Stimulated activated CD4-positive, alpha-beta T cell treated with anti-CD3 and anti-CD28 coated beads, Interleukin-2, amount 100 ng/mL, for 48 hours (primary cell): Measurements from ENCODE around the gene C5AR1.
"Not testable (repeated sequence)": the region's sequence is repeated elsewhere in the genome, so short reads cannot be mapped to it uniquely, and the experiment has no call there.

ENCODE experiments used
- DNase-seq, 2 donors: peaks; one replicate each; pipeline ENCODE4 v3.0.0-alpha.2; 2020

The C5AR1 gene

DNA sequence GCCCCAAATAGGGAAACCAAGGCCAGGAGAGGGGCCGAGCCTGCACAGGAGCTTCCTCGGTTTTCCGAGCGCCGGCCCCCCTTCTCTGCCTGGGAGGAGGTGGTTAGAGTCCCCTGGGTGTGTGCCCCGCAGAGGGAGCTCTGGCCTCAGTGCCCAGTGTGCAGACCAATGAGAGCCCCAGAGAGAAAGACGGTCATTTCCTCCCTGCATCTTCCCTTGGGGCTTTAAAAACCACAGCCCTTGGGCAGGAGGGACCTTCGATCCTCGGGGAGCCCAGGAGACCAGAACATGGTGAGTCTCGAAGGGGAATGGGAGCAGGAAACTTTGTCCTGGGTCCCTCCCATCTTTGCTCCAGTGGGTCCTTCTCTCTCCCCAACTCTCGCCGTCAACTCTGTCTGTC lies at the start of gene C5AR1:
Gene C5AR1, plus strand, starts transcription at position 254 of the 400 bp plus-strand sequence. Its CDS starts 35 bp downstream, at position 289.
- no peak for DNase-seq

DNA sequence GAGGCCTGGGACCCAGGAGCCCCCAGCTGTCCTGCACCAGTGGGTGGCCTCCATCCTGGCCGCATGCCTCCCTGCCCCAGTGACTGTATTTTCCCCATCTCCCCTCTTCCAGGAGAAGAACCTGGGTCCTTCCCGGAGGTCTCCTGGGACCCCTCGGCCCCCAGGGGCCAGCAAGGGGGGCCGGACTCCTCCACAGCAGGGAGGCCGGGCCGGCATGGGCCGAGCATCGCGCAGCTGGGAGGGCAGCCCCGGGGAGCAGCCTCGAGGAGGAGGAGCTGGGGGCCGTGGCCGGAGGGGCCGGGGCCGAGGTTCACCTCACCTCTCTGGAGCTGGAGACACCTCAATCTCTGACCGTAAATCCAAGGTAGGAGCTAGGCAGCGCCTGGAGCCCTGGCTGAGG lies 49.2 kb upstream of the C5AR1 start:
- DNase-seq = no peak

DNA sequence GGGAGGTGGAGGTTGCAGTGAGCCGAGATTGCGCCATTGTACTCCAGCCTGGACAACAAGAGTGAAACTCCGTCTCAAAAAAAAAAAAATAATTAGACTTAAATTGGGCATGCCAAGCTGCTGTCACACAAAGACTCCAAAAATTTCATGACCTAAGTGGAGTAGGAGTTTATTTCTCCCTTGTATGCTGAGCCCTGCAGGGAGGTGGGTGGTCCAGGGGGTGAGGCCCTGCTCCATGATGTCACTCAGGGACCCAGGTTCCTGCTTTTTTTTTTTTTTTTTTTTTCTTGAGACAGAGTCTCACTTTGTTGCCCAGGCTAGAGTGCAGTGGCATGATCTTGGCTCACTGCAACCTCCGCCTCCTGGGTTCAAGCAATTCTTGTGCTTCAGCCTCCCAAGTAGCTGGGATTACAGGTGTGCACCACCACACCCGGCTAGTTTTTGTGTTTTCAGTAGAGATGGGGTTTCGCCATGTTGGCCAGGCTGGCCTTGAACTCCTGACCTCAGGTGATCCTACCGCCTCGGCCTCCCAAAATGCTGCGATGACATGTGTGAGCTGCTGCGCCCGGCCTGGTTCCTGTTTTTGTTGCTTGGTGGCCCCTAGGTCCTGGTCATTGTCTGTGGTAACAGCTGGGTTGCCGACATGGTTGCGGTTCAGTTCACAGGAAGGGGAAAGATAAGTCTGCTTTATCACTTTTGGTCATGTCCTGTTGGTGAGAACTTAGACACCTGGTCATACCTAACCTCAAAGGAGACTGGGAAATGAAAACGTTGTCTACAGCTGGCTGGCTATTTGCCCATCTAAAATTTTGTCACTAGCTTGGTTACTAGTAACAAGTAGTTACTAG lies 47.5 kb upstream of the C5AR1 start:
- DNase-seq = not testable (repeated sequence)

- no peak for DNase-seq
These were observed 45.0 kb upstream of the C5AR1 start for GRCh38 chr19:47264629-47265028.

DNA sequence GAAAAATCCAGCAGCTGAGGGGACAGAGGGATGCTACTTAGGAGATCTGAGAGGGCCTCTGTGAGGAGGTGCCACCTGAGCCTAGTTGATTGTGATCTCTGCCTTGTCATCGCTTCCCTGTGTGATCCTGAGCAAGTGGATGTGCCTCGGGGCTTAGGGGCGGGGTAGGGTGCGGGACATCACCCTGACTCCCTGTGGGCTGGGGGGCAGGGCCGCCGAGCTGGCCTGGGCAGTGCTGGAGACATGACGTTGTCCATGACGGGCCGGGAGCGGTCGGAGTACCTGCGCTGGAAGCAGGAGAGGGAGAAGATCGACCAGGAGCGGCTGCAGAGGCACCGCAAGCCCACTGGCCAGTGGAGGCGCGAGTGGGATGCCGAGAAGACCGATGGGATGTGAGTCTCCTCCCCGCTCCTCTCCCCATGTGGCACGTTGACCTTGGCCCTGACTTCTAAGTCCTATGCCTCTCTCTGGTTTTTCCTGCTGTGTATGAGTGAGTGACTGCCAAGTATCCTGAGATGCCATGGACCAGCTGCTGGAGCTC lies 43.2 kb upstream of the C5AR1 start:
- no peak for DNase-seq

GRCh38 chr19:47267350-47267759 lies 42.3 kb upstream of the C5AR1 start:
- DNase-seq = no peak

DNA sequence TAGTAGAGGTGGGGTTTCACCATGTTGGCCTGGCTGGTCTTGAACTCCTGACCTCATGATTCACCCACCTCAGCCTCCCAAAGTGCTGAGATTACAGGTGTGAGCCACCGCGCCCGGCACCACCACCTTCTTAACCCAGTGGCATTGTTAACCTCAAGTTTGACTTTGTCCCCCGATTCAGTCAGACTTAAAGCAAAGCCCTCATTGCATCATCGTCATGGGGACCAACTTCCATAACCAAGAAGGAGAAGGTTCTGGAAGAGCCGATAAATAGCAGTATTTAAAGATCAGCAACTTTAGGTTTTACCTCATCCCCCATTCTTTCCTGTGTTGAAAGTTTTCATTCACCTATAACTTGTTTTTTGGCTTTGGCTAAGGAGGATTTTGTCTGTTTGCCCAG lies 41.6 kb upstream of the C5AR1 start:
- DNase-seq = no peak

GRCh38 chr19:47269596-47269995 lies 40.1 kb upstream of the C5AR1 start:
- DNase-seq = no peak

DNA sequence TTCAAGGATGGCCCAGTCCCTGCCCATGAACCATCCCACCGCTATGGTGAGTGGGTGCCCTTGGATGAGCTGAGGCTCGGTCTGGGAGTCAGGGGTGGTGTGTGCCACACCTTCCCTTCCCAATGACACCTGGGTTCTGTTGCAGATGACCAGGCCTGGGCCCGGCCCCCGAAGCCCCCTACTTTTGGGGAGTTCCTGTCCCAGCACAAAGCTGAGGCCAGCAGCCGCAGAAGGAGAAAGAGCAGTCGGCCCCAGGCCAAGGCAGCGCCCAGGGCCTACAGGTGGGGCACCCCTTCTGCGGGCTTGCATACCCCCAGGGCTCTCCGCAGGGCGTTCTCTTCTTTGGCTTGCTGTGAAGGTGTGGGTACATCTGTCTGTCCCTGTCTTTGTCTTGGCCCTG lies 39.3 kb upstream of the C5AR1 start:
- DNase-seq = no peak

GRCh38 chr19:47271949-47272348 lies 37.7 kb upstream of the C5AR1 start:
- no peak for DNase-seq

DNA sequence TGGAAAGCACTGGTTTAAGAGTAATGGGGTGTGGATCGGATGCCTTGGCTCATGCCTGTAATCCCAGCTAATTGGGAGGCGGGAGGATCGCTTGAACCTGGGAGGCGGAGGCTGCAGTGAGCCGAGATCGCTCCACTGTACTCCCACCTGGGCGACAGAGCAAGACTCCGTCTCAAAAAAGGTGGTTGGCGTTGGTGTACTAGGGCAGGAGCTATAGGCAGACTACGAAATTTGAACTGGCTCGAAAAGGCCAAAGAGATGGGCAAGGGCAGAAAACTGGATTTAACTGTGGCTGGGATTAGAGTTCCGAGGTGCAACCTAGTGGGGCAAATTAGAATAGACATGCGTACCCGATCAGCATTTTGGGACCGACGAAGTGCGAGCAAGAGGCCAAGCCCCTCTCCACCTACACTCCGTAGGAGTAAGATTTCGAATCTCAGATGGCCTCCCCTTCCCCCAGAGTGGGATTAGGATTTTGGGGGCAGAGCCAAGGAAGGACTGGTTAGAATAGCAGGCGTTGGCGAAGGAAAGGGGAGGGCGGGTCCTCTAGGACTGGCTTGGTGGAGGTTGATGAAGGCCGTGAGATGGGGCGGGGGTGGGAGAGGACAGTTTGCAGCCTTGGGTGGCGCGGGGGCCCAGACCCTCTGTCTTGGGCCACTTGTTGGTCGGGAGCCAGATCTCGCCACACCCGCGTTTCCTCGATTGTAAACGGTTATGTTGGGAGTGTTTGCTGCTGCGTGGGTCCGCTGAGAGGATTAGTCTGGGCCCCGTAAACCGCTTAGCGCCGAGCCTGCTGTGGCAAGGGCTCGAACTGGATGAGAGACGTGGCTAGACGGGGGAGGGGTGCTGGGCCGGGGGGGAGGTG lies 37.0 kb upstream of the C5AR1 start:
- DNase-seq = no peak

DNA sequence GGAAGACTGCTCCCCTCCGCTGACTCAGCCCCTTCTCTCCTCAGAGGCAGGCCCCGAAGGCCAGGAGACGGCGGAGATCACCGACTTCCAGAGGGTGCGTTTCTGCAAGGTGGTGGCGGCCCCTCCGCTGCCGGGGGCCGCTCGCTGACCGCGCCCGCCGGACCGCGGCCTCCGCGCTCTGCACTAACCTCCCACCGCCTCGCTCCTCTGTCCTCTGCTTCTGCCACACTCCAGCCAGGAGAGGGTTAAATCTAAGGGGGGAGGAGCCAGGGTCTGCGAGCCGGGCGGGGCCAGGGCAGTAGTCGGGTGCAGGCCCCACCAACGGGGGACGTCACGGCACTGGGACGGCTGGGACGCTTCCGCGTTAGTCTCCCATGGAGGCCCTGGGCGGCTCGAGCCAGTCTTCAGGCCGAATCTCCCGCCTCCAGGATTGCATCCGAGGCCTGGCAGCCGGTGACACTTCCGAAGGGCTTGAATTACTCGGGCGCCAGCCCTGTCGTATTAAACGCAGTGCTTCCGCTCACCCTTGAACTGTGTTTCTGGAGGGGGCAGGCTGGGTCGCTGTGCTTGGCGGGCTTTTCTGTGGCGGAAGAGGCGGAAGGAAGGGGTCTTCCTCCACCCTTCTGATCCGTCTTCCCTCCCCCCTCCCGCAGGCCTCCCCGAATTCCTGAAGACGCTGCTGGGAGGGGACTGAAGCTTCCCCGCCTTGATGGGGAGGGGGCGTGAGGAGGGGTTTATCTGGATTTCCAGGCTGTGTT lies 36.2 kb upstream of the C5AR1 start:
- DNase-seq = peak; percentile 84

GRCh38 chr19:47274071-47274890 lies 35.4 kb upstream of the C5AR1 start, which contains the start of gene INAFM1:
Gene INAFM1, plus strand, starts transcription at chr19:47274885. Its CDS starts 35 bp downstream, at chr19:47274920.
- peak; percentile 100 for DNase-seq

GRCh38 chr19:47274891-47275761 lies 34.5 kb upstream of the C5AR1 start:
- no peak for DNase-seq

DNA sequence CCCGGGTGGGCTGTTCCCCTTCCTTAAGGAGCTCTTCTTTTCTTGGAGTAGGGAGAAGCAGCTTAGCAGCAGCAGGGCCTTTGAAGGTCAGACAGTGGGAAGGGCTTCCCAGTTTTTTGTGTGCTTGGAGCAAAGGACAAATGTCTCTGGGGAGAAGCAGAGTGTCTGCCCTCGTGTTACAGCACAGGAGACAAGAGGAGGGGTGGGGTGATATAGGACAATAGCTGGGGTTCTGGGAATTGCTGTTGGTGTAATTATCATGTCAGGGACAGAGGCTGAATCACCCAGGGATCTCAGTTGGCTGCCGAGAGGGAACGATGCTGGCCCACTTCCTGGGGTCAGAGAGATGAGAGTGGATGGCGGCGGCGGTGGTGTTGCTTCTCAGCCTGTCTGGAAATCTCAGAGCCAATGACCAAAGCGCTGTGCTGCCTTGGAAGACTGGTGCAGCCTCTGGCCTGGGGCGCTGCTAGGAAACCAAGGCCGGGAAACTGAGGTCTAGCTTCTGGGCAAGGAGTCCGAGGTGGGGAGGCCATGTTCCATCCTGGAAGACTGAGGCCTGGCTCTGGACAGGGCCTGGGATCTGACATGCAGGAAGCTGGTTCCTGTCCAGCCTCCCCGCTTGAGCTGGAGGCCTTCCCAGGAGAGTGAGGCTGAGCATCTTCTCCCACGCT lies 33.7 kb upstream of the C5AR1 start:
- no peak for DNase-seq

GRCh38 chr19:47276513-47276912 lies 33.1 kb upstream of the C5AR1 start:
- not testable (repeated sequence) for DNase-seq

- peak; percentile 65 to 66 for DNase-seq
These were observed 29.4 kb upstream of the C5AR1 start for GRCh38 chr19:47280183-47280797.

DNA sequence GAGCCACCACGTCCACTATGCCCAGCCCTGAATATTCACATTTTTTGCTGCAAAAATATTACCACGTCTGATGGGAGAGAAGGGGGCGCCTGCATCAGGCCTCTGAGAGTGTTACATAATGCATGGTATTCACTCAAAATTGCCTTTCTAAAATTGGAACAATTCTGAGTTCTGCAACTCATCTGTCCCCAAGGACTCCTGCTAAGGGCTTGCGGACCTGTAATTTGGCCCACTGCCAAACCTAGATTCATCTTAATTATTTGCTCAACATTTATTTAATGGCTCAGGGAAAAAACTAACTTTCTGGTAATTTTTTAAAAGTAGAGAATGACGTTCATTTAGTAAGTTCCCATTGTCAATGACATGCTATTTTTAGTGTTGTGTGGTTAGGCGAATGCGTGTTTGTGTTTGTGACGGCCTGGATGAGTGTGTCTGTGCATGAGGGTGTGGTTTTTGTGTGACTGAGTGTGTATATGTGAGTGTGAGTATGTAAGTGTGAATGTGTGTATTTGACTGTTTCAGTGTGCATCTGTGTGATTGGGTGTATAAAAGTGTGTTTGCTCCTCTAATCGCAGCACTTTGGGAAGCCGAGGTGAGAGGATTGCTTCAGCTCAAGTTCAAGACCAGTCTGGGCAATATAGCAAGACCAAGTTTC lies 26.1 kb upstream of the C5AR1 start:
- no peak for DNase-seq

DNA sequence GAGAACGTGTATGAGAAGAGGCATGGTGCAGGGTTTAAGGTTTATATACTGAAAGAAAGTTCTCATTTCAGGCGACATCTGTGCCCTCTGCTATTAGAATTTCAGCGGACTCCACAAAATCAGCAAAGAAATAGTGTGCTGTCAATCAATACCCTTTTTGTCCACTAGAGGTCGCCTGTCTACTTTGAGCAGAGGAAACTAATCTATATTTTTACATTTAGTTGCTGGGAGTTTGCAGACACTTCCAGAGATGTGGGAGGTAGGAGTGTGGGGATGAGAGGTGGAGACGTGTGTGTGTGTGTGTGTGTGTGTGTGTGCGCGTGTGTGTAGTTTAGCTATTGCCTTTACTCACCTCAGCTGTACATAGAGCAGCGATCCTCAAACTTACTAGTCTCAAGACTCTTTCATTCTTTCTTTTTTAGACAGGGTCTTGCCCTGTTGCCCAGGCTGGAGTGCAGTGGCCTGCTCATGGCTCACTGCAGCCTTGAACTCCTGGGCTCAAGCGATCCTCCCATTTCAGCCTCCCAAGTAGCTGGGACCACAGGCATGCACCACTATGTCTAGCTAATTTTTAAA lies 25.2 kb upstream of the C5AR1 start:
- peak; percentile 60 for DNase-seq
